GM23248 (cell line): ENCODE results near the gene KIF13A. TPM values are rescaled to one million over a fixed set of nuclear protein-coding genes. Genes with fewer than 3 reads are reported as not detected.

Experiments
- DNase-seq: peaks from one replicate; pipeline ENCODE4 v3.0.0-alpha.2; 2015
- H2AFZ ChIP-seq: fragments of 200-600 bp; sonication (generic); 2 replicates; pipeline ENCODE4 v1.6.1; 2016; ENCODE audit warnings: antibody characterized with exemption
- H3F3A ChIP-seq: fragments of 200-600 bp; sonication (generic); 2 replicates; pipeline ENCODE4 v1.6.1; 2016; ENCODE audit warnings: mild to moderate bottlenecking, antibody characterized with exemption, mixed run types; ENCODE audit not compliant: insufficient read depth
- H3K27ac ChIP-seq: fragments of 200-600 bp; sonication (generic); 2 replicates; pipeline ENCODE4 v1.5.1; 2016; ENCODE audit warnings: mild to moderate bottlenecking
- H3K27me3 ChIP-seq: fragments of 200-600 bp; sonication (generic); replicated peaks from 2 replicates; pipeline ENCODE4 v1.6.1; 2016; ENCODE audit warnings: mild to moderate bottlenecking; ENCODE audit not compliant: insufficient read depth
- H3K36me3 ChIP-seq: fragments of 200-600 bp; sonication (generic); 2 replicates; pipeline ENCODE4 v1.6.1; 2016; ENCODE audit warnings: low read depth, mild to moderate bottlenecking
- H3K4me1 ChIP-seq: fragments of 200-600 bp; sonication (generic); 2 replicates; pipeline ENCODE4 v1.6.1; 2016; ENCODE audit warnings: mild to moderate bottlenecking; ENCODE audit not compliant: insufficient read depth
- H3K4me2 ChIP-seq: fragments of 200-600 bp; sonication (generic); one replicate; pipeline ENCODE4 v1.6.1; 2016; ENCODE audit warnings: mild to moderate bottlenecking; ENCODE audit not compliant: unreplicated experiment
- H3K4me3 ChIP-seq: fragments of 200-600 bp; sonication (generic); 2 replicates; pipeline ENCODE4 v1.5.1; 2016; ENCODE audit warnings: mild to moderate bottlenecking
- H3K79me2 ChIP-seq: fragments of 200-600 bp; sonication (generic); 2 replicates; pipeline ENCODE4 v1.6.1; 2016; ENCODE audit warnings: mild to moderate bottlenecking; ENCODE audit not compliant: insufficient read depth
- H3K9ac ChIP-seq: fragments of 200-600 bp; sonication (generic); 2 replicates; pipeline ENCODE4 v1.6.1; 2016; ENCODE audit warnings: mild to moderate bottlenecking
- H3K9me2 ChIP-seq: fragments of 200-600 bp; sonication (generic); 2 replicates; pipeline ENCODE4 v1.6.1; 2016; ENCODE audit warnings: mixed run types, mild to moderate bottlenecking, moderate library complexity; ENCODE audit not compliant: insufficient read depth
- H3K9me3 ChIP-seq: fragments of 200-600 bp; sonication (generic); one replicate; pipeline ENCODE4 v1.6.1; 2017; ENCODE audit warnings: low read depth
- H4K20me1 ChIP-seq: fragments of 200-600 bp; sonication (generic); 2 replicates; pipeline ENCODE4 v1.6.0; 2016; ENCODE audit not compliant: insufficient read depth
- EZH2 ChIP-seq: fragments of 200-600 bp; sonication (generic); IDR thresholded peaks from 2 replicates; pipeline ENCODE4 v1.6.1; 2018; ENCODE audit warnings: antibody characterized with exemption, mild to moderate bottlenecking; ENCODE audit not compliant: insufficient read depth, poor library complexity, severe bottlenecking
- EZH2phosphoT487 ChIP-seq: fragments of 200-600 bp; sonication (generic); IDR thresholded peaks from 2 replicates; pipeline ENCODE4 v1.6.1; 2018; ENCODE audit warnings: antibody characterized with exemption, moderate library complexity, mild to moderate bottlenecking, low read depth; ENCODE audit not compliant: insufficient read depth
- WGBS, 2 experiments: methylation state at CpG; one replicate each; pipeline ENCODE4 v1.1.6; 2015 to 2017; ENCODE audit warnings: low lambda C conversion rate in 2 of 2, low coverage in 1 of 2; ENCODE audit errors: missing lambda C conversion rate in 2 of 2; 5-methylcytosine and 5-hydroxymethylcytosine counted together
- in situ Hi-C: fragments of 300-500 bp; cut with MboI; formaldehyde crosslinking; loops from 2 replicates; pipeline ENCODE4 v1.15.0; 2020
- polyA plus RNA-seq: library from polyadenylated mRNA; unstranded; fragments of >200 nt; fragmentation: Nextera tagmentation; extraction: Ambion mirVana; gene quantifications from 2 replicates; pipeline ENCODE4 v1.2.1, GENCODE V29; 2016
- small RNA-seq: library from RNA; depleted of rRNA; stranded (forward); fragments of <200 nt; gene quantifications from one replicate; pipeline ENCODE3, GENCODE V24; 2014; ENCODE audit warnings: low read depth, low replicate concordance
- total RNA-seq: library from RNA; depleted of rRNA; stranded (reverse); fragments of >200 nt; shearing (Covaris generic); gene quantifications from 2 replicates; pipeline ENCODE4 v1.2.3, GENCODE V29; 2014; rRNA removed

Gene KIF13A
- total and polyA plus RNA-seq, 2 experiments from 2014 or later: 5.0 to 46.0 TPM

DNA sequence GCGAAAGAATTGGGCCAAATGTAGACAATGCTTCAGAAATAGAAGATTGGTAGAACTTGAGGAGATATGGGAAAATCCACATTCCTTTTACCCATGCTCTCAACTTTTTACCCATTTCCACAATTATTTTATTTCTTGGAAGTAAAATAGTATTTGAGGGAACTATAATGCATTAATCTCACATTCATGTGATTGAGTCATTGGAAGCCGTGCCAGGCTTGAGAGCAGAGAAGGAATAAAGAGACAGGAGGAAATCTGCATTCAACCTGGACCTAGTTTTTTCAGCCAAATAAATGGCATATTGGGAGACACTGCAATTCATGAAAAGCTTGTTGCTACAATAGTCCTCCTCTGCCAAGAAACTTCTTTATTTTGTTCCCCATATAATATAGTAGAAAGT is 278.0 kb downstream of the KIF13A start:
- 94 to 97% methylated on average over 2 of the region's 2 CpGs for WGBS, 2 experiments
- in situ Hi-C loops: no loop called here

More for the DNA sequence above, 278.0 kb downstream of the KIF13A start:
- DNase-seq: peak; percentile 47
- no peak for TF ChIP-seq EZH2
- no peak for TF ChIP-seq EZH2phosphoT487
- Histone ChIP-seq H2AFZ (no peak overlapping the region), H3K9me3 (no peaks in the 10 kb centered on the region), H3K4me1 (peaks cover 27% of the 10 kb centered on the region), H3K9ac (no peak overlapping the region), H3K4me2 (no peak overlapping the region), H3K4me3 (no peak overlapping the region), H3K27ac (no peak overlapping the region), H3F3A (peaks cover 26% of the 10 kb centered on the region), H3K27me3 (no peaks in the 10 kb centered on the region), H3K36me3 (no peaks in the 10 kb centered on the region), H4K20me1 (no peaks in the 10 kb centered on the region), H3K9me2 (no peaks in the 10 kb centered on the region), H3K79me2 (peaks cover 19% of the 10 kb centered on the region)

Small RNA genes lying within 50 kb of the gene (small RNA-seq; reads per million reads assigned to genes)
- not detected for gene RF00019
- 0.56 reads per million for gene RNA5SP204

Other genes starting within 250 kb of the KIF13A start
- gene NHLRC1, start 135.0 kb upstream of the KIF13A start, total RNA-seq: 2.5 and 3.2 TPM in 2 replicates
- gene NHLRC1, start 135.0 kb upstream of the KIF13A start, polyA plus RNA-seq: 3.1 and 3.7 TPM in 2 replicates
- gene TPMT, start 167.4 kb upstream of the KIF13A start, total RNA-seq: 14.8 and 22.6 TPM in 2 replicates
- 22.6 and 23.5 TPM in 2 replicates for gene TPMT, start 167.4 kb upstream of the KIF13A start, polyA plus RNA-seq
- 13.2 and 16.0 TPM in 2 replicates for gene KDM1B, start 167.8 kb upstream of the KIF13A start, total RNA-seq
- 9.0 and 10.2 TPM in 2 replicates for gene KDM1B, start 167.8 kb upstream of the KIF13A start, polyA plus RNA-seq